Pulmonary artery endothelial cell (primary cell): ENCODE results near the gene PANK1. TPM values are rescaled to one million over a fixed set of nuclear protein-coding genes. Genes with fewer than 3 reads are reported as not detected.

ENCODE experiments used
- DNase-seq: peaks from one replicate; pipeline ENCODE4 v3.0.0-alpha.2; 2011; ENCODE audit warnings: low read depth, low spot score
- total RNA-seq: library from RNA; depleted of rRNA; stranded (reverse); fragments of >200 nt; gene quantifications from 2 replicates; pipeline ENCODE4 v1.2.3, GENCODE V29; 2014

Gene PANK1
- total RNA-seq, 1 donor from 2014 or later: 5.5 TPM

- no peak for DNase-seq
Measured at GRCh38 chr10:89535171-89536012, 109.7 kb downstream of the PANK1 start, which contains the start of gene SLC16A12. SLC16A12 (minus strand) TSS chr10:89535594; CDS start chr10:89462578, 73,016 bp downstream.

DNA sequence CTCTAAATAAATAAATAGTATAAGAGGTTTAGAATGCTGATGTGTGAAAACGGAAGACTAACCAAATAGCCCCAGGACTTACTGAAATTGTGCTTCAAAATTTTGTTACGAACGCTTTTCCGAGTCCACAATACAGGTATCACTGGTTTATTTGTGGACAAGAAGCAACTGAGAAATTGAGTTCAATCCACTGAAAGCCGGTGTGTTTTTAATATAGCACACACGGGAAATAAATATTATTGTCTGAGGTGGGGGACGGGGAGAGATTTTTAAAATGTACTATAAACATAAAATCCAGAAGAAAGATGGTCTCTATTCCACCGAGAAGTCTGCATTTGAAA, 110.2 kb downstream of the PANK1 start:
- DNase-seq: no peak

Other genes starting within 250 kb of the PANK1 start
- gene IFIT5, start 230.7 kb downstream of the PANK1 start, total RNA-seq: 11.5 and 19.5 TPM in 2 replicates
- gene SLC16A12, start 109.6 kb downstream of the PANK1 start, total RNA-seq: 0.66 and 1.3 TPM in 2 replicates
- 14.2 and 21.6 TPM in 2 replicates for gene KIF20B, start 56.3 kb upstream of the PANK1 start, total RNA-seq